ENCODE data around the gene ZNF540. TPM values are rescaled to one million over a fixed set of nuclear protein-coding genes. Genes with fewer than 3 reads are reported as not detected.

ZNF540 gene
- total RNA-seq, 1 experiment from 2014 or later = 0.27 TPM

Other genes starting within 250 kb of the ZNF540 start
- gene ZNF527, start 223.8 kb upstream of the ZNF540 start, total RNA-seq (2014; rRNA removed; shearing (Covaris generic)) = 1.9 and 8.8 TPM in 2 replicates
- 7.8 and 17.4 TPM in 2 replicates for gene ZNF569, start 127.4 kb upstream of the ZNF540 start, total RNA-seq (2014; rRNA removed; shearing (Covaris generic))
- gene ZNF570, start 125.5 kb upstream of the ZNF540 start, total RNA-seq (2014; rRNA removed; shearing (Covaris generic)) = 1.9 and 3.0 TPM in 2 replicates
- gene ZNF793, start 87.9 kb upstream of the ZNF540 start, total RNA-seq (2014; rRNA removed; shearing (Covaris generic)) = not detected in 2 replicates
- 0.98 and 3.4 TPM in 2 replicates for gene ZNF571, start 84 bp upstream of the ZNF540 start, total RNA-seq (2014; rRNA removed; shearing (Covaris generic))
- gene ZFP30, start 60.6 kb downstream of the ZNF540 start, total RNA-seq (2014; rRNA removed; shearing (Covaris generic)) = 13.6 and 42.7 TPM in 2 replicates
- gene ZNF607, start 124.9 kb downstream of the ZNF540 start, total RNA-seq (2014; rRNA removed; shearing (Covaris generic)) = 7.3 and 15.9 TPM in 2 replicates
- gene ZNF573, start 184.7 kb downstream of the ZNF540 start, total RNA-seq (2014; rRNA removed; shearing (Covaris generic)) = 1.8 and 13.2 TPM in 2 replicates

All from G401 (cell line).